Stimulated activated CD4-positive, alpha-beta T cell treated with anti-CD3 and anti-CD28 coated beads, Interleukin-12 subunit alpha, Interleukin-12 subunit beta, amount 100 ng/mL, for 24 hours (primary cell): Measurements from ENCODE around the gene RBPMS2.

Experiments used
- DNase-seq, 2 experiments: peaks; one replicate each; pipeline ENCODE4 v3.0.0-alpha.2; 2020; ENCODE audit warnings: low read depth in 2 of 2

The RBPMS2 gene

GRCh38 chr15:64695561-64695992, 79.8 kb downstream of the RBPMS2 start:
- DNase-seq, result no peak

DNA sequence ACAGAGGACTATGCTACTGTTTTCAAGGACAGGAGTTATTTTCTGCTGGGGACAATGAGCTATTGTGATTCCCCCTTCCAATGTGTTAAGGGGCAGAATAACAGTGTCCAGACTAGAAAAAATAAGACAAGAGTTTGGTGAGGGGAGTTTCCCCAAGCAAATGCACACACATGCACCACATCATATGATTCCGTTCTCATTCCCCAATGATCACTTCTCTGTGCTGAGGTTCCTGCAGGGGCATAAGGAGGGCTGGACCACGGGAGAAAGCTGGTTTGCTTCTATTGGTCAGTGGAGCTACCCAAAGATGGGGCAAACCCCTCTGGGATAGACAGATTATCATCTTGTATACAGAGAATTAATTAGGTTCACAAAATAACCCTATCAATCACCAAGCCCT, 80.6 kb downstream of the RBPMS2 start:
- DNase-seq, result no peak

- DNase-seq, result no peak
Observed at GRCh38 chr15:64693134-64693533, 82.3 kb downstream of the RBPMS2 start.

GRCh38 chr15:64691896-64692565, 83.4 kb downstream of the RBPMS2 start:
- no peak for DNase-seq

DNA sequence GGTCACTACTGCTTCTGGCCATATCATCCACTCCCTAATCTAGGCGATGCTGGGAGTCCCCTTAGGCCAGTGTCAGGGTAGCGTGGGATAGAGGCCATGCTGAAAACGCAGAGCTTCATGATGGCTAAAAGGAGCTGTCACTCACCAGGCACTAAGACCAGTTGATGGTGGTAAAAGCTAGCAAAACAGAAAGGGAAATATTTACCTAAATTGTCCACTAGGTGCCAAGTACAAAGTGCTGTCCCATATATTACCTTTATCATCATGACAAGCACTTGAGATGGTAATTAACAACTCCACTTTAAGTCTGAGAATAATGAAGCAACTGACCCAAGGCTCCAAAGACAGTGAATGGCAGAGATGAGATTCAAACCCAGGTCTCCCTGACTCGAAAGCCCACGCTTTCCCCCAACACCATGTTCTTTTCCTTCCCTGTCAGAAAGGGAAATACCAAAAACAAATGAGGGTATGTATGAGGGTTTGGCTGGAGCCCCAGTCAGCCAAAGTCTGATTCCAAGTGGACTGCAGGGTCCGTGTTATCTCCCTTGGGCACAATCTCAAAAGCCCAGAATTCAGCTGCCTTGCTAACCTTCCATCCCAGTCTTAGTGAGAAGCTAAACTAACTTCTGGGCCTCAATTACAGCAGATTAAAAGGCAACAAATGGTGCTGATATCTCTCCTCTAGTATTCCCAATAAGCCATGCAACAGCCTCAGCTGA, 84.7 kb downstream of the RBPMS2 start:
- DNase-seq, result no peak

GRCh38 chr15:64690008-64690407, 85.4 kb downstream of the RBPMS2 start:
- no peak for DNase-seq
